Nephron progenitor cell (in vitro differentiated cells): ENCODE data around the gene TPRX1.
"Not testable (repeated sequence)": the region's sequence is repeated elsewhere in the genome, so short reads cannot be mapped to it uniquely, and the experiment has no call there.

Experiments
- DNase-seq: peaks from one replicate; pipeline ENCODE4 v3.0.0; 2021
- H3K27ac Mint-ChIP-seq: 2 replicates; pipeline ENCODE4 v1.8.0; 2021; ENCODE audit warnings: mild to moderate bottlenecking, moderate library complexity, mixed read lengths
- H3K27me3 Mint-ChIP-seq: 2 replicates; pipeline ENCODE4 v1.8.0; 2021; ENCODE audit warnings: mild to moderate bottlenecking, low read depth, mixed read lengths; ENCODE audit not compliant: poor library complexity
- H3K36me3 Mint-ChIP-seq: 2 replicates; pipeline ENCODE4 v1.8.0; 2021; ENCODE audit warnings: low read depth, mixed read lengths
- H3K4me1 Mint-ChIP-seq: 2 replicates; pipeline ENCODE4 v1.8.0; 2021; ENCODE audit warnings: mixed read lengths
- H3K4me3 Mint-ChIP-seq: 2 replicates; pipeline ENCODE4 v1.8.0; 2021; ENCODE audit warnings: mild to moderate bottlenecking, moderate library complexity, mixed read lengths
- H3K9me3 Mint-ChIP-seq: 2 replicates; pipeline ENCODE4 v1.8.0; 2021; ENCODE audit warnings: mild to moderate bottlenecking, moderate library complexity, mixed read lengths
- CTCF ChIP-seq: fragments of 200-600 bp; sonication (generic); IDR thresholded peaks from 2 replicates; pipeline ENCODE4 v1.5.0; 2021; ENCODE audit warnings: antibody characterized with exemption

TPRX1 gene

DNA sequence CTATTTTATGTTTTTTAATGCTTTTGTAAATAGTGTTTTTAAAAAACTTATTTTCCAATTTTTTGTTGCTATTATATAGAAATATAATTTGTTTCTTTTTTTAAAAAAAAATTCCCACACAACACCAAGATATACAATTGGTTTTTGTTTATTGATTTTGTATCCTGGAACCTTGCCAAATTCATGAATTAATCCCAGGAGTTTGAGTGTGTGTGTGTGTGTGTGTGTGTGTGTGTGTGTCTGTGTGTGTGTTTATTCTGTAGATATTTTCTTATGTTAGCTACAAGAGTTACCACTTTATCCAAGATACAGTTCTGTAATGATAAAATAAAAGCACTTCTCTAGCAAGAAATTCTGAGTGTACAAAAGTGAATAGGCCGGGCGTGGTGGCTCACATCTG, 7.6 kb downstream of the TPRX1 start:
- no peak for DNase-seq
- no peaks in the 10 kb centered on the region for H3K4me1 Mint-ChIP-seq
- H3K36me3 Mint-ChIP-seq, result peaks cover 4% of the 10 kb centered on the region
- no peak overlapping the region for H3K27ac Mint-ChIP-seq
- no peak for TF ChIP-seq CTCF
- peaks cover 8% of the 10 kb centered on the region for H3K27me3 Mint-ChIP-seq
- peaks cover 20% of the 10 kb centered on the region for H3K9me3 Mint-ChIP-seq
- no peak overlapping the region for H3K4me3 Mint-ChIP-seq

GRCh38 chr19:47794526-47794925, 9.8 kb downstream of the TPRX1 start:
- Mint-ChIP-seq H3K27me3 (peaks cover 13% of the 10 kb centered on the region), H3K27ac (no peak overlapping the region), H3K4me3 (no peak overlapping the region), H3K9me3 (peaks cover 10% of the 10 kb centered on the region), H3K36me3 (no peaks in the 10 kb centered on the region), H3K4me1 (peaks cover 8% of the 10 kb centered on the region)
- DNase-seq, result no peak
- TF ChIP-seq CTCF, result no peak

- Mint-ChIP-seq H3K4me1 (peaks cover 14% of the 10 kb centered on the region), H3K27ac (no peak overlapping the region), H3K9me3 (peaks cover 4% of the 10 kb centered on the region), H3K4me3 (no peak overlapping the region), H3K27me3 (peaks cover 10% of the 10 kb centered on the region), H3K36me3 (no peaks in the 10 kb centered on the region)
- no peak for DNase-seq
- TF ChIP-seq CTCF, result no peak
These were observed 11.7 kb downstream of the TPRX1 start for GRCh38 chr19:47792616-47793015.

- H3K27ac Mint-ChIP-seq, result no peak overlapping the region
- peak overlapping the region; percentile 15 for H3K4me3 Mint-ChIP-seq
- H3K9me3 Mint-ChIP-seq, result peaks cover 4% of the 10 kb centered on the region
- peak; percentile 76 for TF ChIP-seq CTCF
- H3K27me3 Mint-ChIP-seq, result peaks cover 8% of the 10 kb centered on the region
- peaks cover 14% of the 10 kb centered on the region for H3K4me1 Mint-ChIP-seq
- H3K36me3 Mint-ChIP-seq, result peaks cover 2% of the 10 kb centered on the region
- DNase-seq, result peak; percentile 96
These were observed 13.9 kb downstream of the TPRX1 start for GRCh38 chr19:47790398-47790814.

GRCh38 chr19:47789811-47790210, 14.5 kb downstream of the TPRX1 start:
- H3K4me1 Mint-ChIP-seq, result peaks cover 14% of the 10 kb centered on the region
- H3K9me3 Mint-ChIP-seq, DNase-seq, H3K36me3 Mint-ChIP-seq, H3K27ac Mint-ChIP-seq, H3K27me3 Mint-ChIP-seq, H3K4me3 Mint-ChIP-seq: not testable (repeated sequence)

DNA sequence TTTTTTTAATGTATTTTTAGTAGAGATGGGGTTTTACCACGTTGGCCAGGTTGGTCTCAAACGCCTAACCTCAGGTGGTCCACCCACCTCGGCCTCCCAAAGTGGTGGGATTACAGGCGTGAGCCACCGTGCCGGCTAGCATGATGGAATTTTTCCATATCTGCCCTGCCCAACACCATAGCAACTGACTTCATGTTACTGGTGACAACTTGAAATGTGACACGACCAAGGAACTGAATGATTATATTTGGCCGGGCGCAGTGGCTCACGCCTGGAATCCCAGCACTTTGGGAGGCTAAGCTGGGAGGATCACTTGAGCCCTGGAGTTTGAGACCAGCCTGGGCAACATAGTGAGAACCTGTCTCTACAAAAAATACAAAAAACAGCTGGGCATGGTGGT, 17.0 kb downstream of the TPRX1 start:
- H3K4me3 Mint-ChIP-seq, H3K27ac Mint-ChIP-seq, H3K27me3 Mint-ChIP-seq, H3K9me3 Mint-ChIP-seq, DNase-seq: not testable (repeated sequence)
- peaks cover 14% of the 10 kb centered on the region for H3K4me1 Mint-ChIP-seq
- peaks cover 21% of the 10 kb centered on the region for H3K36me3 Mint-ChIP-seq

DNA sequence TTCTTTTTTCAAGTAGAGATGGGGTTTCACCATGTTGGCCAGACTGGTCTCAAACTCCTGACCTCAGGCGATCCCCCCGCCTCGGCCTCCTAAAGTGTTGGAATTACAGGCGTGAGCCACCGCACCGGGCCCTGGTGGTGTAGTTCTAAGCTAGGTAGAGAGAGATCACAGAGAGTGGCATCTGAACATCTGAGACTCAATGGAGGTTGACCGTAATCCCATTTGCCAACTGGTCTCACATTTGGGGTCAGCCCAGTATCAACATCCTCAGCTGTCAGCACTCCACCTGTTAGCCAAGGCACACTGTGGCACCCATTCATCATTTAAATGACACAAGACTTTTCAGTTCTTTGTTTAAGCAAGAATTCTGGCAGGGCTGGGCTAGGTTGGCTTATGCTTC, 17.8 kb downstream of the TPRX1 start:
- H3K9me3 Mint-ChIP-seq, result no peaks in the 10 kb centered on the region
- H3K27ac Mint-ChIP-seq, result no peak overlapping the region
- peaks cover 14% of the 10 kb centered on the region for H3K4me1 Mint-ChIP-seq
- H3K27me3 Mint-ChIP-seq, result peaks cover 8% of the 10 kb centered on the region
- H3K36me3 Mint-ChIP-seq, result peaks cover 28% of the 10 kb centered on the region
- no peak for TF ChIP-seq CTCF
- no peak overlapping the region for H3K4me3 Mint-ChIP-seq
- DNase-seq, result no peak
